ENCODE data around the gene FGF6. TPM values are rescaled to one million over a fixed set of nuclear protein-coding genes. Genes with fewer than 3 reads are reported as not detected.

The FGF6 gene
- total RNA-seq, 1 experiment from 2014 or later: not detected

DNA sequence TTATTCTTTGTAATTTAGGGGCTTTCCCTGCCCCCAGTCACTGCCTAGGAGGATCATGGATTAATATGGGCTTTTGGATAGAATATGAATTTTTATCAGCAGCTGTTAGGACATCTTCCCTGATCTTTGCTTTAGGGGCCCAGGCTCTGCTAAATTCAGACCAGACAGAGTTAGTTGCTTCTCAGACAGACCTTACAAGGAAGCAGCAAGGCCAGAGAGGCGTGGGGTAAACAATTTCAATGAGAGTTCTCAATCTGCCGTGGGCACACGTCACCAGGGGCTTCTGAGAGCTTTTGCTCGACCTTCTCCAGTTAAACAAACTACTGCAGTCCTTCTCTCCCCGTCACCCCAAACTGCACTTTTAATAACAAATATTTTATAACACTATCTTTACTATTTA, 27.7 kb downstream of the FGF6 start:
- TF ChIP-seq, protein P1, sequence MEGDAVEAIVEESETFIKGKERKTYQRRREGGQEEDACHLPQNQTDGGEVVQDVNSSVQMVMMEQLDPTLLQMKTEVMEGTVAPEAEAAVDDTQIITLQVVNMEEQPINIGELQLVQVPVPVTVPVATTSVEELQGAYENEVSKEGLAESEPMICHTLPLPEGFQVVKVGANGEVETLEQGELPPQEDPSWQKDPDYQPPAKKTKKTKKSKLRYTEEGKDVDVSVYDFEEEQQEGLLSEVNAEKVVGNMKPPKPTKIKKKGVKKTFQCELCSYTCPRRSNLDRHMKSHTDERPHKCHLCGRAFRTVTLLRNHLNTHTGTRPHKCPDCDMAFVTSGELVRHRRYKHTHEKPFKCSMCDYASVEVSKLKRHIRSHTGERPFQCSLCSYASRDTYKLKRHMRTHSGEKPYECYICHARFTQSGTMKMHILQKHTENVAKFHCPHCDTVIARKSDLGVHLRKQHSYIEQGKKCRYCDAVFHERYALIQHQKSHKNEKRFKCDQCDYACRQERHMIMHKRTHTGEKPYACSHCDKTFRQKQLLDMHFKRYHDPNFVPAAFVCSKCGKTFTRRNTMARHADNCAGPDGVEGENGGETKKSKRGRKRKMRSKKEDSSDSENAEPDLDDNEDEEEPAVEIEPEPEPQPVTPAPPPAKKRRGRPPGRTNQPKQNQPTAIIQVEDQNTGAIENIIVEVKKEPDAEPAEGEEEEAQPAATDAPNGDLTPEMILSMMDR (IDR thresholded peaks at IDR 0.05; ENCODE audit: unreplicated experiment): no peak
- CTCF ChIA-PET: no interaction called here
- DNase-seq: no peak
- H3K9me3 Mint-ChIP-seq (ENCODE audit: low read depth, unreplicated experiment): no peaks in the 10 kb centered on the region
- H3K27ac Mint-ChIP-seq (ENCODE audit: unreplicated experiment): no peak overlapping the region
- H3K4me3 Mint-ChIP-seq (ENCODE audit: low read depth, unreplicated experiment): no peak overlapping the region
- intact Hi-C loops (cut with micrococcal nuclease; ENCODE audit: unreplicated experiment): no loop called here
- BruUV-seq (replicated peaks): no TSS peak
- peaks cover 78% of the 10 kb centered on the region for H3K27me3 Mint-ChIP-seq (ENCODE audit: unreplicated experiment)
- H3K36me3 Mint-ChIP-seq (ENCODE audit: insufficient read depth, unreplicated experiment): no peaks in the 10 kb centered on the region
- no peaks in the 10 kb centered on the region for H3K4me1 Mint-ChIP-seq (ENCODE audit: low read depth, unreplicated experiment)

GRCh38 chr12:4417455-4417854, 28.2 kb downstream of the FGF6 start:
- intact Hi-C loops (cut with micrococcal nuclease; ENCODE audit: unreplicated experiment): no loop called here
- no peaks in the 10 kb centered on the region for H3K9me3 Mint-ChIP-seq (ENCODE audit: low read depth, unreplicated experiment)
- no peak for DNase-seq
- no peaks in the 10 kb centered on the region for H3K4me1 Mint-ChIP-seq (ENCODE audit: low read depth, unreplicated experiment)
- H3K27ac Mint-ChIP-seq (ENCODE audit: unreplicated experiment): no peak overlapping the region
- BruUV-seq (replicated peaks): no TSS peak
- CTCF ChIA-PET: no interaction called here
- no peaks in the 10 kb centered on the region for H3K36me3 Mint-ChIP-seq (ENCODE audit: insufficient read depth, unreplicated experiment)
- peaks cover 82% of the 10 kb centered on the region for H3K27me3 Mint-ChIP-seq (ENCODE audit: unreplicated experiment)
- no peak overlapping the region for H3K4me3 Mint-ChIP-seq (ENCODE audit: low read depth, unreplicated experiment)
- TF ChIP-seq, protein P1 (IDR thresholded peaks at IDR 0.05; ENCODE audit: unreplicated experiment): no peak

GRCh38 chr12:4416276-4416675, 29.3 kb downstream of the FGF6 start:
- peaks cover 94% of the 10 kb centered on the region for H3K27me3 Mint-ChIP-seq (ENCODE audit: unreplicated experiment)
- H3K4me3 Mint-ChIP-seq (ENCODE audit: low read depth, unreplicated experiment): no peak overlapping the region
- DNase-seq: no peak
- no peaks in the 10 kb centered on the region for H3K36me3 Mint-ChIP-seq (ENCODE audit: insufficient read depth, unreplicated experiment)
- no peaks in the 10 kb centered on the region for H3K9me3 Mint-ChIP-seq (ENCODE audit: low read depth, unreplicated experiment)
- TF ChIP-seq, protein P1 (IDR thresholded peaks at IDR 0.05; ENCODE audit: unreplicated experiment): no peak
- CTCF ChIA-PET: interaction anchor here (1.1 kb wide), 1 partner anchor 116 kb away, joined by 6 read pairs; no protein-coding TSS in a partner anchor
- no peaks in the 10 kb centered on the region for H3K4me1 Mint-ChIP-seq (ENCODE audit: low read depth, unreplicated experiment)
- H3K27ac Mint-ChIP-seq (ENCODE audit: unreplicated experiment): no peak overlapping the region
- BruUV-seq (replicated peaks): no TSS peak
- intact Hi-C loops (cut with micrococcal nuclease; ENCODE audit: unreplicated experiment): no loop called here

- H3K9me3 Mint-ChIP-seq (ENCODE audit: low read depth, unreplicated experiment): no peaks in the 10 kb centered on the region
- TF ChIP-seq, protein P1 (IDR thresholded peaks at IDR 0.05; ENCODE audit: unreplicated experiment): no peak
- no peaks in the 10 kb centered on the region for H3K4me1 Mint-ChIP-seq (ENCODE audit: low read depth, unreplicated experiment)
- no peak for DNase-seq
- intact Hi-C loops (cut with micrococcal nuclease; ENCODE audit: unreplicated experiment): no loop called here
- peaks cover 85% of the 10 kb centered on the region for H3K27me3 Mint-ChIP-seq (ENCODE audit: unreplicated experiment)
- no peaks in the 10 kb centered on the region for H3K36me3 Mint-ChIP-seq (ENCODE audit: insufficient read depth, unreplicated experiment)
- no peak overlapping the region for H3K4me3 Mint-ChIP-seq (ENCODE audit: low read depth, unreplicated experiment)
- CTCF ChIA-PET: interaction anchor here (0.6 kb wide), 1 partner anchor 383 kb away, joined by 3 read pairs; no protein-coding TSS in a partner anchor
- BruUV-seq (replicated peaks): no TSS peak
- H3K27ac Mint-ChIP-seq (ENCODE audit: unreplicated experiment): no peak overlapping the region
Measured at GRCh38 chr12:4412465-4412864, 33.1 kb downstream of the FGF6 start.
